HEK293T (cell line): ENCODE data around the gene LPGAT1.
"Not testable (repeated sequence)": the region's sequence is repeated elsewhere in the genome, so short reads cannot be mapped to it uniquely, and the experiment has no call there.

Experiments used
- CTCF ChIA-PET: fragments of 350-600 bp; formaldehyde crosslinking; extraction: SDS; loops from one replicate; lab custom pipeline; 2021; ENCODE audit warnings: antibody characterized with exemption, inconsistent platforms; lab: Yijun Ruan, JAX
- POLR2A ChIA-PET: fragments of 350-600 bp; formaldehyde crosslinking; extraction: SDS; loops from one replicate; lab custom pipeline; 2020; ENCODE audit warnings: antibody characterized with exemption, inconsistent platforms; lab: Yijun Ruan, JAX
- DNase-seq: peaks from one replicate; pipeline ENCODE4 v3.0.0; 2012; ENCODE audit warnings: mixed read lengths; ENCODE audit errors: extremely low spot score
- ARNT ChIP-seq: fragments of 450-650 bp; IDR thresholded peaks from 2 replicates; pipeline ENCODE4 v1.6.1; 2017; ENCODE audit warnings: mild to moderate bottlenecking
- BHLHE40 ChIP-seq: fragments of 450-650 bp; IDR thresholded peaks from 2 replicates; pipeline ENCODE4 v1.6.1; 2016; ENCODE audit warnings: mild to moderate bottlenecking, moderate library complexity, borderline replicate concordance
- CTBP1 ChIP-seq: fragments of 450-650 bp; IDR thresholded peaks from 2 replicates; pipeline ENCODE4 v1.6.1; 2016; ENCODE audit warnings: borderline replicate concordance
- ELF4 ChIP-seq: fragments of 450-650 bp; IDR thresholded peaks from 2 replicates; pipeline ENCODE4 v1.6.1; 2017; ENCODE audit warnings: antibody characterized with exemption
- FOXA1 ChIP-seq: fragments of 450-650 bp; IDR thresholded peaks from 2 replicates; pipeline ENCODE4 v1.6.1; 2016; ENCODE audit warnings: mild to moderate bottlenecking
- FOXK2 ChIP-seq: fragments of 450-650 bp; IDR thresholded peaks from 2 replicates; pipeline ENCODE4 v1.6.1; 2016; ENCODE audit warnings: mild to moderate bottlenecking
- FOXM1 ChIP-seq: fragments of 450-650 bp; IDR thresholded peaks from 2 replicates; pipeline ENCODE4 v1.6.1; 2017; ENCODE audit warnings: mild to moderate bottlenecking, borderline replicate concordance
- HDGF ChIP-seq: fragments of 450-650 bp; IDR thresholded peaks from 2 replicates; pipeline ENCODE4 v1.6.1; 2017; ENCODE audit warnings: antibody characterized with exemption, borderline replicate concordance
- L3MBTL2 ChIP-seq: fragments of 450-650 bp; conservative IDR thresholded peaks from 2 replicates; pipeline ENCODE4 v1.6.1; 2016; ENCODE audit warnings: mild to moderate bottlenecking
- LEF1 ChIP-seq: fragments of 450-650 bp; IDR thresholded peaks from 2 replicates; pipeline ENCODE4 v1.6.1; 2017; ENCODE audit warnings: mild to moderate bottlenecking, borderline replicate concordance
- NFRKB ChIP-seq: fragments of 450-650 bp; IDR thresholded peaks from 2 replicates; pipeline ENCODE4 v1.6.1; 2016; ENCODE audit warnings: mild to moderate bottlenecking, moderate library complexity
- SP1 ChIP-seq: fragments of 450-650 bp; IDR thresholded peaks from 2 replicates; pipeline ENCODE4 v1.6.1; 2017
- SUZ12 ChIP-seq: fragments of 450-650 bp; IDR thresholded peaks from 2 replicates; pipeline ENCODE4 v1.6.1; 2016; ENCODE audit warnings: mild to moderate bottlenecking
- TARDBP ChIP-seq: fragments of 450-650 bp; IDR thresholded peaks from 2 replicates; pipeline ENCODE4 v1.6.1; 2016
- ZNF384 ChIP-seq: fragments of 450-650 bp; IDR thresholded peaks from 2 replicates; pipeline ENCODE4 v1.6.1; 2016
- TF ChIP-seq, protein P1 (sequence below): fragments of 450-650 bp; IDR thresholded peaks from 2 replicates; pipeline ENCODE4 v1.6.1; 2016

LPGAT1 gene

DNA sequence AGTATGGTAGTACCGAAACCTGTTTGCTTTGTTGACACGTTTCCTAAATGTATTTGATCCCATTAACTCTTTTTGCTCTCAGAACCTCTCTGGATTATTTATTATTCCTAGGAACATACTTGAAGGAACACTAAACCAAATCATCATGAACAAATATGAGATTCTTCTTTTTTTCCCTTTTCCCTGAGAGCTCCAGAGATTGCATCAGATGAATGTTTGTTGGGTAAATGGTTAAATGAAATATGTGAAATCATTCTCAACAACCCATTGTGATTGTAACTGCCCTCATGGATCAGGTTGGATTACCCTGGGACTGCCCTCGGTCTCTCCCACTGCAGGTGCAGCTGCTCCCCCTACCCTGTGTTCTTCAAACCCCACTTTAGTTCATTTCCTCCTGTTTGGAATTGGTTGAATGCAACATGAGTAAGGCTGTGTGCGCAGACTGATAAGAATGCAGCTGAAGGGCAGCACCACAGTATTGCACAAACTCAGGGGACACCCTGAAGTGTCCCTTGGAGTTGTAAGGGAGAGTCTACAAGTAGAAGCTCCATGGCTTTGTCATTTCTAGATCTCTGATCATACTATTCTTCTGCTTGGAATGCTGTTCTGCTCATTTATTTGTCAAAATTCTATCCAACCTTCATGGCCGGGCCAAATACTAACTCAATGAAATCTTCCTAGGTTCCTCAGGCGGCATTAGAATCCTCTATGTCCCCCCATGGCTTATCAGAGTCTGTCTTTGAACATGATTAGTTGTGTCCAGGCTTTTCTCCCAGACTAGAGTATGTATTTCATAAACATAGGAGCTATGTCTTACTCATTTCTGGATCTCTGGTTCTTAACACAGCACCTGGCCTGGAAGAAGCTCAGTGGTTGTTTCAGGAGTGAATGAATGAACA, 108.0 kb downstream of the LPGAT1 start:
- no peak for DNase-seq
- POLR2A ChIA-PET, result no interaction called here
- CTCF ChIA-PET, result no interaction called here
- TF ChIP-seq NFRKB, result no peak
- TF ChIP-seq, protein P1, sequence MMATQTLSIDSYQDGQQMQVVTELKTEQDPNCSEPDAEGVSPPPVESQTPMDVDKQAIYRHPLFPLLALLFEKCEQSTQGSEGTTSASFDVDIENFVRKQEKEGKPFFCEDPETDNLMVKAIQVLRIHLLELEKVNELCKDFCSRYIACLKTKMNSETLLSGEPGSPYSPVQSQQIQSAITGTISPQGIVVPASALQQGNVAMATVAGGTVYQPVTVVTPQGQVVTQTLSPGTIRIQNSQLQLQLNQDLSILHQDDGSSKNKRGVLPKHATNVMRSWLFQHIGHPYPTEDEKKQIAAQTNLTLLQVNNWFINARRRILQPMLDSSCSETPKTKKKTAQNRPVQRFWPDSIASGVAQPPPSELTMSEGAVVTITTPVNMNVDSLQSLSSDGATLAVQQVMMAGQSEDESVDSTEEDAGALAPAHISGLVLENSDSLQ, result no peak
- TF ChIP-seq SP1, result no peak
- no peak for TF ChIP-seq FOXK2
- no peak for TF ChIP-seq BHLHE40
- TF ChIP-seq FOXM1, result no peak
- no peak for TF ChIP-seq ARNT
- TF ChIP-seq L3MBTL2, result no peak
- no peak for TF ChIP-seq HDGF
- TF ChIP-seq FOXA1, result no peak
- TF ChIP-seq LEF1, result no peak
- no peak for TF ChIP-seq SUZ12
- no peak for TF ChIP-seq TARDBP
- TF ChIP-seq ELF4, result no peak
- no peak for TF ChIP-seq ZNF384
- TF ChIP-seq CTBP1, result no peak

DNA sequence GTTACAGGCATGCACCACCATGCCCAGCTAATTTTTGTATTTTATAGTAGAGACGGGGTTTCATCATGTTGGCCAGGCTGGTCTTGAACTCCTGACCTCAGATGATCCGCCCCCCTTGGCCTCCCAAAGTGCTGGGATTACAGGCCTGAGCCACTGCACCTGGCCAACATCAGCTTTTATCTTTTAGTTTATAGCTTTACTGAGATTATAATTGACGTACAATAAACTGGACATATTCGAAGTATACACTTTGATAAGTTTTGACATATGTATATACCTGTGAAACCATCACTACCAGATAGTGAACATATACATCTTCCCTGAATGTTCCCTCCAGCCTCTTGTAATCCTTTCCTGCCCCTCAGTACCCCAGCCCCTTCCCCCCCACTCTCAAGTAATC, 114.0 kb downstream of the LPGAT1 start:
- POLR2A ChIA-PET, DNase-seq, CTCF ChIA-PET: not testable (repeated sequence)

DNA sequence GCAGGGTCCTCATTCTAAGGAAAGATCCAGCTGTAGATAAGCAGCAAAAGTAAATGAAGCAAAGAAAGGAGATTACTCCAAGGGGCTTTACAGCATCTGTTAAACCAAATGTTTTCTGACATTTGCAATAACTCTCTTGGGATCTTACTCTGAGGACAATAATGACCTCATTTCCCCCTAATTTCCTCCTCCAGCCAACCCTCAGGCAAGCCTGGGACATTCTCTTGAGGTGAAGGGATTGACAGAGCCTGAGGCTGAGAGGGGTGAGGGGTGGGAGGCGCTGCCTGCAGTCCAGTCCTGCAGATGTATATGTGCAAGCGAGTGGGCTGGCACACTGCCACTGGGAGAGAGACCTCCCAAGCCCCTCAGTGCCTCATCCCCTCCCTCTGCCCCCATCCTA, 114.6 kb downstream of the LPGAT1 start:
- no peak for TF ChIP-seq L3MBTL2
- TF ChIP-seq BHLHE40, result no peak
- TF ChIP-seq SUZ12, result no peak
- TF ChIP-seq CTBP1, result no peak

DNA sequence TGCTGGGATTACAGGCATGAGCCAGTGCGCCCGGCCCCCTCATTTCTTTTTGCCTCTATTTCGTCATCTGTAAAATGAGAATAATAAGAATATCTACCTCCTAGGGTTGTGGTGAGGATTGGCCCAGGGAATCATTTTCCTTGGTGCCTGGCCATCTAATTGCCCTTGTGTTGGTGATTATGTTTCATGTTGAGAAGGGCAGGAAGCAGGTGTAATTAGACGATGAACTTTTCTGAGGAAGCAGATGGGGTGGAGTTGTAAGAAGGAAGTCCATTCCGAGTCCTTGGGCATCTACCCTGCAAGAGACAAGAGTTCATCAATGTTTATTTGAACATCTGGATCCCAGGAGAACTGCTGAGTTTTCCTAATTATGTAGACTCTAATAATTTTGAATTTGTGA, 116.4 kb downstream of the LPGAT1 start:
- CTCF ChIA-PET, result no interaction called here
- POLR2A ChIA-PET, result no interaction called here
- DNase-seq, result no peak
- TF ChIP-seq ELF4, result no peak
- TF ChIP-seq FOXA1, result no peak
- TF ChIP-seq LEF1, result no peak
- no peak for TF ChIP-seq ARNT
- TF ChIP-seq, protein P1, result no peak
- no peak for TF ChIP-seq TARDBP
- TF ChIP-seq FOXM1, result no peak
- no peak for TF ChIP-seq NFRKB
- no peak for TF ChIP-seq CTBP1
- no peak for TF ChIP-seq HDGF
- TF ChIP-seq SP1, result no peak
- TF ChIP-seq L3MBTL2, result no peak
- no peak for TF ChIP-seq ZNF384
- TF ChIP-seq SUZ12, result no peak
- no peak for TF ChIP-seq BHLHE40
- no peak for TF ChIP-seq FOXK2

More for the DNA sequence above, 114.6 kb downstream of the LPGAT1 start:
- no peak for DNase-seq
- POLR2A ChIA-PET, result no interaction called here
- CTCF ChIA-PET, result no interaction called here

DNA sequence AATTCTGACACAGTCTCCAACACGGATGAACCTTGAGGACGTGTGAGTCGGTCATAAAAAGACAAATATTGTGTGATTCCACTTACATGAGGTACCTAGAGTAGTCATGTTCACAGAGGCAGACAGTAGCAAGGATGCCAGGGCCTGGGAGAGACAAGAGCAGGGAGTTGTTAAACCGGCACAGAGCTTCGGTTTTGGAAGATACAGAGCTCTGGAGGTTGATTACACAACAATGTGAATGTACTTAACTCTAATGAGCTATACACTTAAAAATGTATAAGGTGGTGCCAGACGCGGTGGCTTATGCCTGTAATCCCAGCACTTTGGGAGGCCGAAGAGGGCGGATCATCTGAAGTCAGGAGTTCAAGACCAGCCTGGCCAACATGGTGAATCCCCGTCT, 117.3 kb downstream of the LPGAT1 start:
- CTCF ChIA-PET, result no interaction called here
- TF ChIP-seq, protein P1, result no peak
- TF ChIP-seq TARDBP (no peak), NFRKB (no peak), CTBP1 (no peak), ELF4 (no peak), FOXA1 (no peak), BHLHE40 (no peak), LEF1 (no peak), L3MBTL2 (no peak), FOXK2 (no peak), ZNF384 (no peak), FOXM1 (no peak), SP1 (no peak), SUZ12 (no peak), ARNT (no peak)
- no peak for DNase-seq
- POLR2A ChIA-PET, result no interaction called here

DNA sequence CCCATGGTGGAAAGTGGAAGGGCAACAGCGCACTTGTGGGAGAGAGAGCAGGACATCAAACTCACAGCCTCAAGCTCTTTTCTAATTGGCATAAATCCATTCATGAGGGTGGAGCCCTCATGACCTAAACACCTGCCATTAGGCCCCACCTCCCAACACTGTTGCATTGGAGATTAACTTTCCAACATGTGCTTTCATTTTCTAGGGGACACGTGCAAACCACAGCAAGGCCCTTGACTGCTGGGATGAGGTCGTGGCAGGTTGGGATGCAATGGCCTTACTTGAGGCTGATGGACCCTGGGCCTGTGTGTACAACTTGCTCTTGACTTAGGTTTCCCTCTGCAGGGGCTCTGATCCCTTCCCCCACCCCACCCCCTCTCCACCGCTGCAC, 119.3 kb downstream of the LPGAT1 start:
- CTCF ChIA-PET, result interaction anchor here (0.9 kb wide), 1 partner anchor 13 kb away, joined by 3 read pairs; no protein-coding TSS in a partner anchor
- TF ChIP-seq NFRKB (no peak), SP1 (no peak), LEF1 (no peak), ARNT (no peak)
- POLR2A ChIA-PET, result no interaction called here
- DNase-seq, result no peak
